Mucosa of stomach (tissue), 1 donor: ENCODE data around the gene ZC3H6.

ENCODE experiments used
- H3K27me3 ChIP-seq: one replicate; pipeline ENCODE4 v1.7.0; 2013; ENCODE audit warnings: mild to moderate bottlenecking, low read length; ENCODE audit not compliant: control insufficient read depth, insufficient read depth
- H3K36me3 ChIP-seq: one replicate; pipeline ENCODE4 v1.7.0; 2013; ENCODE audit warnings: low read length; ENCODE audit not compliant: control insufficient read depth, insufficient read depth
- H3K4me1 ChIP-seq: one replicate; pipeline ENCODE4 v1.7.0; 2013; ENCODE audit warnings: mild to moderate bottlenecking, low read length; ENCODE audit not compliant: control insufficient read depth, insufficient read depth
- H3K4me3 ChIP-seq: one replicate; pipeline ENCODE4 v1.7.0; 2013; ENCODE audit warnings: low read length
- H3K9ac ChIP-seq: one replicate; pipeline ENCODE4 v1.7.0; 2013; ENCODE audit warnings: mild to moderate bottlenecking, low read length, moderate library complexity
- H3K9me3 ChIP-seq: one replicate; pipeline ENCODE4 v1.7.0; 2013; ENCODE audit warnings: mild to moderate bottlenecking, low read length, moderate library complexity; ENCODE audit not compliant: control insufficient read depth
- donor health status: Pancreatic carcinoma.

ZC3H6 gene

GRCh38 chr2:112290088-112290487, 14.7 kb downstream of the ZC3H6 start:
- Histone ChIP-seq H3K4me3 (no peak overlapping the region), H3K9ac (no peak overlapping the region), H3K9me3 (no peaks in the 10 kb centered on the region), H3K36me3 (no peaks in the 10 kb centered on the region), H3K4me1 (no peaks in the 10 kb centered on the region), H3K27me3 (no peaks in the 10 kb centered on the region)

- no peaks in the 10 kb centered on the region for H3K4me1 ChIP-seq
- no peaks in the 10 kb centered on the region for H3K9me3 ChIP-seq
- no peaks in the 10 kb centered on the region for H3K27me3 ChIP-seq
- H3K9ac ChIP-seq, result no peak overlapping the region
- no peak overlapping the region for H3K4me3 ChIP-seq
- H3K36me3 ChIP-seq, result no peaks in the 10 kb centered on the region
These were observed 15.3 kb downstream of the ZC3H6 start for GRCh38 chr2:112290648-112291047.

GRCh38 chr2:112293636-112294401, 18.4 kb downstream of the ZC3H6 start:
- Histone ChIP-seq H3K9me3 (no peaks in the 10 kb centered on the region), H3K9ac (no peak overlapping the region), H3K36me3 (no peaks in the 10 kb centered on the region), H3K27me3 (no peaks in the 10 kb centered on the region), H3K4me3 (no peak overlapping the region), H3K4me1 (no peaks in the 10 kb centered on the region)

- H3K4me3 ChIP-seq, result no peak overlapping the region
- no peaks in the 10 kb centered on the region for H3K4me1 ChIP-seq
- no peaks in the 10 kb centered on the region for H3K9me3 ChIP-seq
- H3K27me3 ChIP-seq, result no peaks in the 10 kb centered on the region
- H3K36me3 ChIP-seq, result no peaks in the 10 kb centered on the region
- no peak overlapping the region for H3K9ac ChIP-seq
These were observed 20.1 kb downstream of the ZC3H6 start for GRCh38 chr2:112295407-112296078.

GRCh38 chr2:112296407-112296806, 21.0 kb downstream of the ZC3H6 start:
- Histone ChIP-seq H3K4me3 (no peak overlapping the region), H3K4me1 (no peaks in the 10 kb centered on the region), H3K9ac (no peak overlapping the region), H3K36me3 (no peaks in the 10 kb centered on the region), H3K9me3 (no peaks in the 10 kb centered on the region), H3K27me3 (no peaks in the 10 kb centered on the region)

GRCh38 chr2:112301171-112301584, 25.8 kb downstream of the ZC3H6 start:
- Histone ChIP-seq H3K36me3 (no peaks in the 10 kb centered on the region), H3K9ac (no peak overlapping the region), H3K27me3 (no peaks in the 10 kb centered on the region), H3K9me3 (no peaks in the 10 kb centered on the region), H3K4me1 (no peaks in the 10 kb centered on the region), H3K4me3 (no peak overlapping the region)

- H3K9ac ChIP-seq, result no peak overlapping the region
- no peaks in the 10 kb centered on the region for H3K36me3 ChIP-seq
- no peak overlapping the region for H3K4me3 ChIP-seq
- no peaks in the 10 kb centered on the region for H3K9me3 ChIP-seq
- H3K27me3 ChIP-seq, result no peaks in the 10 kb centered on the region
- H3K4me1 ChIP-seq, result no peaks in the 10 kb centered on the region
These were observed 26.6 kb downstream of the ZC3H6 start for GRCh38 chr2:112301973-112302372.

- H3K36me3 ChIP-seq, result no peaks in the 10 kb centered on the region
- no peak overlapping the region for H3K4me3 ChIP-seq
- H3K9ac ChIP-seq, result no peak overlapping the region
- no peaks in the 10 kb centered on the region for H3K27me3 ChIP-seq
- H3K4me1 ChIP-seq, result no peaks in the 10 kb centered on the region
- H3K9me3 ChIP-seq, result no peaks in the 10 kb centered on the region
These were observed 29.0 kb downstream of the ZC3H6 start for GRCh38 chr2:112304298-112304941.

GRCh38 chr2:112305132-112305531, 29.7 kb downstream of the ZC3H6 start:
- H3K9ac ChIP-seq, result no peak overlapping the region
- no peaks in the 10 kb centered on the region for H3K27me3 ChIP-seq
- no peaks in the 10 kb centered on the region for H3K36me3 ChIP-seq
- H3K4me1 ChIP-seq, result no peaks in the 10 kb centered on the region
- H3K9me3 ChIP-seq, result no peaks in the 10 kb centered on the region
- no peak overlapping the region for H3K4me3 ChIP-seq

GRCh38 chr2:112310906-112311305, 35.5 kb downstream of the ZC3H6 start:
- H3K4me1 ChIP-seq, result no peaks in the 10 kb centered on the region
- no peak overlapping the region for H3K9ac ChIP-seq
- H3K27me3 ChIP-seq, result no peaks in the 10 kb centered on the region
- no peaks in the 10 kb centered on the region for H3K9me3 ChIP-seq
- no peaks in the 10 kb centered on the region for H3K36me3 ChIP-seq
- no peak overlapping the region for H3K4me3 ChIP-seq

GRCh38 chr2:112311932-112312331, 36.5 kb downstream of the ZC3H6 start:
- H3K4me3 ChIP-seq, result no peak overlapping the region
- H3K9ac ChIP-seq, result no peak overlapping the region
- no peaks in the 10 kb centered on the region for H3K4me1 ChIP-seq
- H3K27me3 ChIP-seq, result no peaks in the 10 kb centered on the region
- H3K36me3 ChIP-seq, result no peaks in the 10 kb centered on the region
- no peaks in the 10 kb centered on the region for H3K9me3 ChIP-seq

- no peaks in the 10 kb centered on the region for H3K36me3 ChIP-seq
- no peak overlapping the region for H3K4me3 ChIP-seq
- no peaks in the 10 kb centered on the region for H3K4me1 ChIP-seq
- no peak overlapping the region for H3K9ac ChIP-seq
- H3K27me3 ChIP-seq, result no peaks in the 10 kb centered on the region
- no peaks in the 10 kb centered on the region for H3K9me3 ChIP-seq
These were observed 37.4 kb downstream of the ZC3H6 start for GRCh38 chr2:112312821-112313220.
